HuH-7 (cell line): ENCODE measurements around the gene TPST2.

Experiments
- DNase-seq: peaks from one replicate; pipeline ENCODE4 v3.0.0; 2011; ENCODE audit warnings: low spot score

TPST2 gene

GRCh38 chr22:26610072-26610958, 20.4 kb upstream of the TPST2 start:
- DNase-seq, result no peak

GRCh38 chr22:26609287-26609686, 19.4 kb upstream of the TPST2 start:
- no peak for DNase-seq

GRCh38 chr22:26608129-26608528, 18.2 kb upstream of the TPST2 start:
- no peak for DNase-seq

- DNase-seq, result no peak
Measured at GRCh38 chr22:26606611-26607010, 16.7 kb upstream of the TPST2 start.

GRCh38 chr22:26604368-26604767, 14.4 kb upstream of the TPST2 start:
- DNase-seq, result no peak

GRCh38 chr22:26602127-26602526, 12.2 kb upstream of the TPST2 start:
- DNase-seq, result no peak

- no peak for DNase-seq
Measured at GRCh38 chr22:26601726-26602125, 11.8 kb upstream of the TPST2 start.

- no peak for DNase-seq
Measured at GRCh38 chr22:26599505-26599904, 9.6 kb upstream of the TPST2 start.

GRCh38 chr22:26597480-26597879, 7.5 kb upstream of the TPST2 start:
- DNase-seq, result no peak

- DNase-seq, result no peak
Measured at GRCh38 chr22:26597026-26597425, 7.1 kb upstream of the TPST2 start.

- no peak for DNase-seq
Measured at GRCh38 chr22:26593763-26594162, 3.8 kb upstream of the TPST2 start.

- DNase-seq, result no peak
Measured at GRCh38 chr22:26592421-26592891, 2.5 kb upstream of the TPST2 start.

- DNase-seq, result peak; percentile 64
Measured at GRCh38 chr22:26589367-26589844, 526 bp downstream of the TPST2 start.

GRCh38 chr22:26588729-26589366, 1.1 kb downstream of the TPST2 start:
- no peak for DNase-seq

GRCh38 chr22:26587991-26588613, 1.8 kb downstream of the TPST2 start:
- no peak for DNase-seq

GRCh38 chr22:26586556-26587325, 3.2 kb downstream of the TPST2 start:
- no peak for DNase-seq

GRCh38 chr22:26585104-26585790, 4.7 kb downstream of the TPST2 start:
- no peak for DNase-seq

- DNase-seq, result no peak
Measured at GRCh38 chr22:26584010-26584409, 5.9 kb downstream of the TPST2 start.

- DNase-seq, result no peak
Measured at GRCh38 chr22:26581633-26582168, 8.2 kb downstream of the TPST2 start.

GRCh38 chr22:26581026-26581425, 8.9 kb downstream of the TPST2 start:
- no peak for DNase-seq
